Lower lobe of right lung (tissue), 2 donors: ENCODE measurements around the gene CCDC122. TPM values are rescaled to one million over a fixed set of nuclear protein-coding genes. Genes with fewer than 3 reads are reported as not detected.

Source experiments
- ATAC-seq, 2 donors: fragments of 200-7000 bp; cut with Tn5 transposase; one replicate each; pipeline ENCODE4 v1.9.1; 2020 to 2022; ENCODE audit warnings: mild to moderate bottlenecking in 2 of 2, moderate library complexity in 2 of 2
- DNase-seq: peaks from one replicate; pipeline ENCODE4 v3.0.0-alpha.2; 2020
- H3K27ac ChIP-seq: fragments of 200-600 bp; one replicate; pipeline ENCODE4 v1.8.0; 2022
- H3K27me3 ChIP-seq: fragments of 200-600 bp; one replicate; pipeline ENCODE4 v1.8.0; 2022; ENCODE audit warnings: low read depth
- H3K36me3 ChIP-seq: fragments of 200-600 bp; one replicate; pipeline ENCODE4 v1.8.0; 2022; ENCODE audit warnings: mild to moderate bottlenecking
- H3K4me1 ChIP-seq: fragments of 200-600 bp; one replicate; pipeline ENCODE4 v1.8.0; 2022
- H3K4me3 ChIP-seq: fragments of 200-600 bp; one replicate; pipeline ENCODE4 v1.8.0; 2022; ENCODE audit warnings: mild to moderate bottlenecking
- H3K9me3 ChIP-seq: fragments of 200-600 bp; one replicate; pipeline ENCODE4 v1.8.0; 2022
- CTCF ChIP-seq: fragments of 200-600 bp; IDR thresholded peaks from one replicate; pipeline ENCODE4 v1.8.0; 2022; ENCODE audit warnings: antibody characterized with exemption, mild to moderate bottlenecking
- intact Hi-C: fragments of 100-400 bp; cut with DNase I; formaldehyde crosslinking; loops from one replicate; pipeline ENCODE4 v1.11.0; 2022
- total RNA-seq: library from RNA; stranded (reverse); fragmentation: NEBNext Ultra II Directional; extraction: Animal tissue kit (Norgen Biotek cat#: 25700); gene quantifications from one replicate; pipeline ENCODE4 v1.2.1, GENCODE V29; 2021
- donor health status: DM: no; HTN: yes; CAD: no; lungs with severe emphysema.

The CCDC122 gene
- total RNA-seq, 1 donor from 2014 or later: 4.8 TPM

GRCh38 chr13:43864921-43865320 lies 14.6 kb downstream of the CCDC122 start:
- no peak for ATAC-seq
- intact Hi-C loops: no loop called here

GRCh38 chr13:43861863-43862262 lies 17.7 kb downstream of the CCDC122 start:
- no peak for ATAC-seq
- H3K9me3 ChIP-seq: no peaks in the 10 kb centered on the region
- intact Hi-C loops: no loop called here
- no peak for DNase-seq
- no peak overlapping the region for H3K4me3 ChIP-seq
- H3K4me1 ChIP-seq: no peaks in the 10 kb centered on the region
- no peak overlapping the region for H3K27ac ChIP-seq
- no peaks in the 10 kb centered on the region for H3K36me3 ChIP-seq
- no peaks in the 10 kb centered on the region for H3K27me3 ChIP-seq
- TF ChIP-seq CTCF: no peak

More at GRCh38 chr13:43864921-43865320, 14.6 kb downstream of the CCDC122 start:
- Histone ChIP-seq H3K4me3 (no peak overlapping the region), H3K9me3 (no peaks in the 10 kb centered on the region), H3K36me3 (no peaks in the 10 kb centered on the region), H3K4me1 (no peaks in the 10 kb centered on the region), H3K27me3 (no peaks in the 10 kb centered on the region), H3K27ac (no peak overlapping the region)
- no peak for DNase-seq
- TF ChIP-seq CTCF: no peak

DNA sequence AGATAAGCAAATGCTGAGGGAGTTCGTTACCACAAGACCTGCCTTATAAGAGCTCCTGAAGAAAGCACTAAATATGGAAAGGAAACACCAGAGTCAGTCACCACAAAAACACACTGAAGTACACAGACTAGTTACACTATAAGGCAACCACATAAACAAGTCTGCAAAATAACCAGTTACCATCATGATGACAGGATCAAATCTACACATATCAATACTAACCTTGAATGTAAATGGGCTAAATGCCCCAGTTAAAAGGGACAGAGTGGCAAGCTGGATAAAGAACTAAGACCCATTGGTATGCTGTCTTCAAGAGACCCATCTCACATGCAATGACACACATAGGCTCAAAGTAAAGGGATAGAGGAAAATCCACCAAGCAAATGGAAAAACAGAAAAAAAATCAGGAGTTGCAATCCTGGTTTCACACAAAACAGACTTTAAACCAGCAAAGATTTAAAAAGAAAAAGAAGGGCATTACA lies 26.6 kb downstream of the CCDC122 start:
- ATAC-seq (no peak), DNase-seq (no peak)
- Histone ChIP-seq H3K9me3 (peaks cover 48% of the 10 kb centered on the region), H3K27me3 (no peaks in the 10 kb centered on the region), H3K4me3 (no peak overlapping the region), H3K36me3 (no peaks in the 10 kb centered on the region), H3K4me1 (no peaks in the 10 kb centered on the region), H3K27ac (no peak overlapping the region)
- intact Hi-C loops: no loop called here
- no peak for TF ChIP-seq CTCF

DNA sequence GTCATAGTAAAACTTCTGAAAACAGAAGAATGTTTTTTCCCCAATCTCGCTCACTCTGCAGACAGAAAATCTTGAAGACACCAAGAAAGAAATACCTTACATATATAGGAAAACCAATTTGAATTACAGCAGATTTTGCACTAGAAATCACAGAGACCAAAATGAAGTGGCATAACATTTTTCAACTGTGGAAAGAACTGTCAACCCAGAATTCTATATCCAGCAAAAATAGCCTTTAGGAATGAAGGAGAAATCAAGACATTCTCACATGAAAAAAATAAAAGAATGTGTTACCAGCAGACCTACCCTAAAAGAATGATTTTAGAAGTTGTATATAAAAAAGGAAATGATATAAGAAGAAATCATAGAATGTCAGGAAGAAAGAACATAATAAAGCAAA lies 28.7 kb downstream of the CCDC122 start:
- no peak for DNase-seq
- H3K27ac ChIP-seq: no peak overlapping the region
- H3K36me3 ChIP-seq: no peaks in the 10 kb centered on the region
- intact Hi-C loops: no loop called here
- no peak overlapping the region for H3K4me3 ChIP-seq
- no peaks in the 10 kb centered on the region for H3K4me1 ChIP-seq
- ATAC-seq: no peak
- no peak for TF ChIP-seq CTCF
- peaks cover 48% of the 10 kb centered on the region for H3K9me3 ChIP-seq
- H3K27me3 ChIP-seq: no peaks in the 10 kb centered on the region

GRCh38 chr13:43848001-43848649 lies 31.4 kb downstream of the CCDC122 start:
- ATAC-seq (no peak), DNase-seq (no peak)
- peaks cover 29% of the 10 kb centered on the region for H3K9me3 ChIP-seq
- intact Hi-C loops: no loop called here
- H3K4me1 ChIP-seq: no peaks in the 10 kb centered on the region
- H3K27ac ChIP-seq: no peak overlapping the region
- TF ChIP-seq CTCF: no peak
- no peaks in the 10 kb centered on the region for H3K27me3 ChIP-seq
- no peak overlapping the region for H3K4me3 ChIP-seq
- H3K36me3 ChIP-seq: no peaks in the 10 kb centered on the region
